ENCODE data around the gene NSG1.
"Not testable (repeated sequence)": the region's sequence is repeated elsewhere in the genome, so short reads cannot be mapped to it uniquely, and the experiment has no call there.

The NSG1 gene

DNA sequence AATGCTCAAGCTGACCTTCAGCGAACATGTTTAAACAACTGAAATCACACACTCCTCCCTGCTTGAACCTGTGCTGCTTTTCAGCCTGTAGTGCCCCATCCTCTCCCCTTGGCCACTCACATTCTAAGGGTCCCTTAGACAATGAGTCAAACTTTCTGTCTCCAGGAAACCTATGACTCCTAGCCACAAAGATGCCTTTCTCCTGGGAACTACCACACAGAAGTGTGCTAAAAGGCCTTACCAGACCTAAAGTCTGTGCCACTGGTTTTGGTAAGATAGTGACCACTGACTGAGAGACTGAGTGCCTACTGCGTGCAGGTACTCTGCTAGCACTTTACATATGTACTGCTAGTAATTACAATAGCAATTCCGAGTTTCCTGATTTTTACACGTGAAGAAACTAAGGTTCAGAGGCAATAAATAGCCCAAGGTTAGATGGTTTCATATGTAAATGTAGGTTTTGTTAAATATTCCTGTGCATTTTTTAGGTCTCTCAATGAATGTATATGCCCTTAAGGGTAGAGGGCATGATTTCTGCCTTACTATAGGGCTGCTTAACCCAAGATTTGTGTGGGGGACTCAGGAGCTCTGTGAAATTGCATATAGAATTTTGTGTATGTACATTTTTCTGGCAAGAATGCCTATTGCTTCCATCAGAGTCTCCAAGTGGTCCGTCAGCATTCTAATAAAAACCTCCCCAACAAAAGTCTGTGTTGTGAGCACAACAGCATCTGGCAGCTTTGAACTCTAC is 71.1 kb downstream of the NSG1 start:
- TF ChIP-seq, protein P1, sequence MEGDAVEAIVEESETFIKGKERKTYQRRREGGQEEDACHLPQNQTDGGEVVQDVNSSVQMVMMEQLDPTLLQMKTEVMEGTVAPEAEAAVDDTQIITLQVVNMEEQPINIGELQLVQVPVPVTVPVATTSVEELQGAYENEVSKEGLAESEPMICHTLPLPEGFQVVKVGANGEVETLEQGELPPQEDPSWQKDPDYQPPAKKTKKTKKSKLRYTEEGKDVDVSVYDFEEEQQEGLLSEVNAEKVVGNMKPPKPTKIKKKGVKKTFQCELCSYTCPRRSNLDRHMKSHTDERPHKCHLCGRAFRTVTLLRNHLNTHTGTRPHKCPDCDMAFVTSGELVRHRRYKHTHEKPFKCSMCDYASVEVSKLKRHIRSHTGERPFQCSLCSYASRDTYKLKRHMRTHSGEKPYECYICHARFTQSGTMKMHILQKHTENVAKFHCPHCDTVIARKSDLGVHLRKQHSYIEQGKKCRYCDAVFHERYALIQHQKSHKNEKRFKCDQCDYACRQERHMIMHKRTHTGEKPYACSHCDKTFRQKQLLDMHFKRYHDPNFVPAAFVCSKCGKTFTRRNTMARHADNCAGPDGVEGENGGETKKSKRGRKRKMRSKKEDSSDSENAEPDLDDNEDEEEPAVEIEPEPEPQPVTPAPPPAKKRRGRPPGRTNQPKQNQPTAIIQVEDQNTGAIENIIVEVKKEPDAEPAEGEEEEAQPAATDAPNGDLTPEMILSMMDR (conservative IDR thresholded peaks at IDR 0.05) = no peak
- TF ChIP-seq ZFX (IDR thresholded peaks at IDR 0.05) = no peak
- no peak overlapping the region for H3K27ac ChIP-seq

DNA sequence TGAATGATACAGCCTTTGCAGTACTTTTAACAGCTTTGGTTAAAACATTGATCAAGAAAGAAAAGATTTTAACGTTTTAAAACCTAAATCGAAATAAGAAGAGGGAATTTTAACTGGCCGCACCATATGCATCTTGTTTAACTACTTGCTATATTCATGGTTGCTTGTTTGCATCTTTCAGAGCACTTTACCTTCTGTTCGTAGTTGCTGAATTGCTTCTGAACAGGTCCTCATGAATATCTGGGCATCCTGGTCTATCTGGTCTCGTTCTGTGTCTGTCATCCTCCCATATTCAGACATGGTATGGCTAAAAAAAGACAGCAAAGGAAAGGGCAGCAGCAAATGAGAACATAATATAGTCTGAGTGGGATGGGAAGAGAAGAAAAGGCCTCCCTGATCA is 72.3 kb downstream of the NSG1 start:
- no peak for TF ChIP-seq ZFX (IDR thresholded peaks at IDR 0.05)
- TF ChIP-seq, protein P1 (conservative IDR thresholded peaks at IDR 0.05) = no peak
- H3K27ac ChIP-seq = no peak overlapping the region

DNA sequence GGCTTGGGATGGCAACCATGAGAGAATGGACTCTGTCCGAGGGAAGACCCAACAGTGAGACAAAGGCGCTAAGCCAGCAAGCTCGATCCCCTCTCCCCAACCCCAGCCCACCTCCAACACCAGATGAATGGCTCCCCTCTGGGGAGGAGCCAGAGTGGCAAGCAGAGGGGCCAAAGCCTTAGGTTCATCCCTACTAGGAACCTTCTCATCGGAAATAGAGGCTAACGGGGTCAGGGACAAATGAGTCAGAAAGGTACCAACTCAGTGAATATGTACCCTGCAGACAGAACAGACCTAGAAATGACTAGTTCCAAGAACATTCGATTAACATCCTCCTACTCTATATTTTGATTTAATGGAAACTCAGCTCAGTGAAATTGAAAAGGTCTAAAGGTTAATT is 73.9 kb downstream of the NSG1 start:
- H3K27ac ChIP-seq = no peak overlapping the region
- TF ChIP-seq, protein P1 (conservative IDR thresholded peaks at IDR 0.05) = no peak
- no peak for TF ChIP-seq ZFX (IDR thresholded peaks at IDR 0.05)

DNA sequence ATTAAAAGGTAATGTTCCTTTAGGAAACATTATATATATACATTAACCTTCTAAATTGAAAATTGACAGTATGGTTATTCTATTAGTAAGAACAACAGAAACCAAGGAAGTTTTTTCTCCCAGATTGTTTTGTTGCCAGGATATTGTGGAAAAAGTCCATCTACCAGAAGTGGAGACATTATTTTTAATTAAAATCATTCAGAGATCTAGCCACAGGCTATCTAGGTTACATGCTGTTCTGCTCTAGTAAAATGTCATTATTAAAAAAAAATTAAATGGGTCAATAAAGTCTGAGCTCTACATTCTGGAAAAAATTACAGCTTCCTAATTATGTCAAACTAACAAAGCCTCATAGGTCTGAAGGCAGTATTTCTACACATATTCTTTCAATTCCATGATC is 74.3 kb downstream of the NSG1 start:
- no peak overlapping the region for H3K27ac ChIP-seq
- TF ChIP-seq ZFX (IDR thresholded peaks at IDR 0.05) = no peak
- TF ChIP-seq, protein P1 (conservative IDR thresholded peaks at IDR 0.05) = no peak

DNA sequence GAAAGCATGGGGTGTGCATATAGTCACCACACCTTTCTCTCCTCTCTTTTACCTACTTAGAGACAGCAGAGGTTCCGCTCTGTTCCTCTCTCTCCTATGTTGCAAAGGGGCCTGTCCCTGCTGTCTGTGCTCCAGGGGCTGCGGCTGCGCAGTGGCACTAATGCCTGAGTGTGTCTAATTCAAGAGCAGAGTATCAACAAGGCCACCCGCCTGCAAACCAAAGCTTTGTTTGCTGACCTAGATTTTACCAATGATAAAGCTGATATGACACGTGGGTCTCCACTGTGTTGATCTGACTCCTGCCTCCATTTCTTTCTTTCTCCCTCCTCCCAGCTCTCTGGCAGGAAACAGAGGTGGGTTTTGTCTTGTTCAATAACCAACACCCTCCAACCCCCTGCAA is 74.9 kb downstream of the NSG1 start:
- H3K27ac ChIP-seq = no peak overlapping the region
- TF ChIP-seq, protein P1 (conservative IDR thresholded peaks at IDR 0.05) = no peak
- TF ChIP-seq ZFX (IDR thresholded peaks at IDR 0.05) = no peak

DNA sequence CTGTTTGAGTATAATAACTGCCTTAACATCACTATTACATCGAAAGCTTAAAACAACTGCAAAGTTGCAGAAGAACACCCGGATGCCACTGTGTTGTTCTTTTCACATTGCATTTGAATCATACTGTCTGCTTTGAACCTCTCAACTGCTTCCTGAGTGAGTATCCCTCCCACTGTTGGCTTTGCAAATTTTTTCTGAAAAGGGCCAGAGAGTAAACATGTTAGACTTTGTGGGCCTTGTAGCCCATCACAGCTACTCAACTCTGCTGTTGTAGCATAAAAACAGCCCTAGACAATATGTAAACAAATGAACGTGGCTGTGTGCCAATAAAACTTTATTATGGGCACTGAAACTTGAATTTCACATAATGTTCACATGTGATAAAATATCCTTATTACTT is 76.1 kb downstream of the NSG1 start:
- no peak for TF ChIP-seq ZFX (IDR thresholded peaks at IDR 0.05)
- TF ChIP-seq, protein P1 (conservative IDR thresholded peaks at IDR 0.05) = no peak
- no peak overlapping the region for H3K27ac ChIP-seq

DNA sequence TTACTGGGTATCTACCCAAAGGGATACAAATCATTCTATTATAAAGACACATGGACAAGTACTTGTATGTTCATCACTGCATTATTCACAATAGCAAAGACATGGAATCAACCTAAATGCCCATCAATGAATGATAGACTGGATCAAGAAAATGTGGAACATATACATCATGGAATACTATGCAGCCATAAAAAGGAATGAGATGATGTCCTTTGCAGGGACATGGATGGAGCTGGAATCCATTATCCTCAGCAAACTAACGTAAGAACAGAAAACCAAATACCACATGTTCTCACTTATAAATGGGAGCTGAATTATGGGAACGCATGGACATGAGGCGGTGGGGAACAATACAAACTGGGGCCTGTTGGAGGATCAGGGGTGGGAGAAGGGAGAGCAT is 78.3 kb downstream of the NSG1 start:
- not testable (repeated sequence) for H3K27ac ChIP-seq

Data from C4-2B (cell line).